GM12891 (cell line): ENCODE results near the gene MAMSTR.
"Not testable (repeated sequence)": the region's sequence is repeated elsewhere in the genome, so short reads cannot be mapped to it uniquely, and the experiment has no call there.

Experiments used
- DNase-seq: peaks from one replicate; pipeline ENCODE4 v3.0.0; 2011; ENCODE audit warnings: low spot score; ENCODE audit not compliant: insufficient read length
- FAIRE-seq: peaks from 2 replicates; lab custom pipeline; 2011; peaks lifted over from hg19 to GRCh38; lab: Jason Lieb, UNC
- PAX5 ChIP-seq: IDR thresholded peaks from 2 replicates; pipeline ENCODE4 v1.6.1; 2011; ENCODE audit warnings: low read length, moderate library complexity, mild to moderate bottlenecking; ENCODE audit not compliant: insufficient read depth, severe bottlenecking
- POLR2A ChIP-seq: IDR thresholded peaks from 2 replicates; pipeline ENCODE4 v1.6.1; 2011; ENCODE audit warnings: low read depth, low read length, control low read depth
- POLR2AphosphoS5 ChIP-seq: IDR thresholded peaks from 2 replicates; pipeline ENCODE4 v1.6.1; 2011; ENCODE audit warnings: low read depth, low read length, control low read depth
- POU2F2 ChIP-seq: IDR thresholded peaks from 2 replicates; pipeline ENCODE4 v1.6.1; 2011; ENCODE audit warnings: low read depth, mild to moderate bottlenecking, control low read depth, low read length, moderate library complexity
- SPI1 ChIP-seq: IDR thresholded peaks from 2 replicates; pipeline ENCODE4 v1.6.1; 2011; ENCODE audit warnings: low read depth, low read length, control low read depth
- TAF1 ChIP-seq: IDR thresholded peaks from 2 replicates; pipeline ENCODE4 v1.6.1; 2011; ENCODE audit warnings: low read depth, low read length, control low read depth

MAMSTR gene

DNA sequence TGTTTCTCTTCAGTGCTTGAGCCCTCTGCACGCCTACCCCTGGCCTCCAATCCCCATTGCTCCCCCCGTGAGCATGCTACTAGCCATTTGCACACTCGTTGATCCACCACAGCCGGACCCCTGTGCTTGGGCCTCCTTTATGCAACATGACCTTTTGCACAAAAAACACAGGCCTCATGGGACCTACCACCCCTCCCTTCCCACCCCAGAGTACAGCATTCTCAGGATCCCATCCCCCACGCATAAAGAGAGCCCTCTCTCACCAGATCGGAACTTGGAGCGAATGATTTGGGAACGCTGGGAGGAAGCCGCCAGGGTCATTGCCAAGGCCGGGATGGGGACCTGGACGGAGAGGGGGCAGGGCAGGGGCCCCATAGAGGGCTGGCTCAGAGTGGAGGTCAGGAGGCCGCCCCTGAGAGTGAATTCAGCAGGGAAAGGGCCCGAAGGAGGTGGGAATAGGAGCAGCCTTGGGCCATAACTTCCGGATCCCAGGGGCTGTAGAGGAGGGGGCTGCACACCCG is 754 bp downstream of the MAMSTR start:
- FAIRE-seq = no peak
- DNase-seq = no peak
- TF ChIP-seq POLR2A (no peak), PAX5 (no peak), POU2F2 (no peak), POLR2AphosphoS5 (no peak), TAF1 (no peak), SPI1 (no peak)

DNA sequence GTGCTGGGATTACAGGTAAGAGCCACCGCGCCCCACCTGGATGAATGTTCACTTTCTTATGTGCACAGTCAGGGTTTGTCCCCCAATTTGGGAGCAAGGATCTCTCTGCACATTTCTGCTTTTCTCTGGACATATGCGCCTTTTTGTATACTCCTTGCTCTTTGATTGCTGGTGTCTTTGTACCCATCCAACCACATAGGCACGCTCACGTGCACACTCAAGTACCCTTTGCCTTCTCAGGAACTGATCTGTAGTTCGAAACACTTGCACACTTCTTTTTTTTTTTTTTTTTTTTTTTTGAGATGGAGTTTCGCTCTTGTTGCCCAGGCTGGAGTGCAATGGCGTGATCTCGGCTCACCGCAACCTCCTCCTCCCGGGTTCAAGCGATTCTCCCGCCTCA is 1.4 kb downstream of the MAMSTR start:
- FAIRE-seq, DNase-seq: not testable (repeated sequence)

DNA sequence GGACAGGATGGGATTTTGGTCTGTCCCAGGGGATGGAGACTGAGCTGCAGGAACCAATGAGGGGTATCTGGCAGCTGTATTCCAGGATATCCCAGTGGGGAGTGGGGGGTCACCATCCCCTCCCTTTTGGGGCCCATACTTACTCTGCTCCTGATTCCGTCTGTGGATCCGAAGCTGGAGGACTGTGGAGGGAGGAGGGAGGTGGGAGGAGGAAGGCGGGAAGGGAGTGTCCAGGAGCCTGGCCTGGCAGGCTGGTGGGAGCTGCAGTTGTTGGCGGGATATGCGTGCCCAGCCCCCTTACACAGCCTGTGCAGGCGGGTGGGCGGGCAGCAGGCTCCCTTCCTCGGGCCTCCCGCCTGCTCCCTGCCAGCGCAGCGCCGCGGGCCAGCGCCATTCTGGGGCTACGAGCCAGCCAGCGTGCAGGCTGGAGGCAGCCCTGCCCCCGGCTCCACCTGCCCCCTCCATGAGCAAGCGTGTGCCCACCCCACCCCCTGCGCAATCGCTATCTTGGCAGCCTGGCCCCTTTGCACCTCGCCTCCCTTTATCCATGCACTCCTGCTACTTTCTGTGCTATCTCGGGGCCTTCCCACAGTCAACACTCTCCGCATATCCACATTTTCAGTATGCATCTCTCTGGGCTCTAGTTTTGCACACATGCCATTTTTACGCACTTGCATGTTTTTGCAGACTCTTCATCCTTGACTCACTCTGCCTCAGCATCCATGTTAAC is 2.8 kb downstream of the MAMSTR start:
- DNase-seq (no peak), FAIRE-seq (no peak)
- no peak for TF ChIP-seq TAF1
- TF ChIP-seq POU2F2 = no peak
- TF ChIP-seq POLR2AphosphoS5 = no peak
- TF ChIP-seq PAX5 = no peak
- no peak for TF ChIP-seq POLR2A
- TF ChIP-seq SPI1 = no peak

DNA sequence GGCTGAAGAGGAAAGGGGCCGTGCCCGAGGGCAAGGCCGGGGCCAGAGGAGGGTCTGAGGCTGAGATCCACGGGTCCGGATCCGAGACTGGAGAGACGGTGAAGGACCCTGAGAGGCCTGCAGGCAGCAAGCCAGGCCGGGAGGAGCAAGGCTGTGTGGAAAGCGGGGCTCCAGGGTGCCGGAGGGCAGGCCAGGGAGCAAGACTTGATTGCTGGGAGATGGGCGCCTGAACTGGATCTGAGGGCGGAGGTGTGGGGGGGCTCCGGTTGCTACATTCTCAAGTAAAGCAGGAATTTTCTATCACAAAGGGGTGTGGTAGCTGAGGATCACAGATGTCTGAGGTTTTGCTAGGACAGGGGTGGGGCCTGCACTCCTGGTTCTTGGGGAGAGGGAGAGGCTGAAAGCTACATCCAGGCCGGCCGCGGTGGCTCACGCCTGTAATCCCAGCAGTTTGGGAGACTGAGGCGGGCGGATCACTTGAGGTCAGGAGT is 3.8 kb downstream of the MAMSTR start:
- TF ChIP-seq TAF1 (no peak), POLR2A (no peak), SPI1 (no peak), POLR2AphosphoS5 (no peak), POU2F2 (no peak), PAX5 (no peak)
- no peak for DNase-seq
- FAIRE-seq = no peak

DNA sequence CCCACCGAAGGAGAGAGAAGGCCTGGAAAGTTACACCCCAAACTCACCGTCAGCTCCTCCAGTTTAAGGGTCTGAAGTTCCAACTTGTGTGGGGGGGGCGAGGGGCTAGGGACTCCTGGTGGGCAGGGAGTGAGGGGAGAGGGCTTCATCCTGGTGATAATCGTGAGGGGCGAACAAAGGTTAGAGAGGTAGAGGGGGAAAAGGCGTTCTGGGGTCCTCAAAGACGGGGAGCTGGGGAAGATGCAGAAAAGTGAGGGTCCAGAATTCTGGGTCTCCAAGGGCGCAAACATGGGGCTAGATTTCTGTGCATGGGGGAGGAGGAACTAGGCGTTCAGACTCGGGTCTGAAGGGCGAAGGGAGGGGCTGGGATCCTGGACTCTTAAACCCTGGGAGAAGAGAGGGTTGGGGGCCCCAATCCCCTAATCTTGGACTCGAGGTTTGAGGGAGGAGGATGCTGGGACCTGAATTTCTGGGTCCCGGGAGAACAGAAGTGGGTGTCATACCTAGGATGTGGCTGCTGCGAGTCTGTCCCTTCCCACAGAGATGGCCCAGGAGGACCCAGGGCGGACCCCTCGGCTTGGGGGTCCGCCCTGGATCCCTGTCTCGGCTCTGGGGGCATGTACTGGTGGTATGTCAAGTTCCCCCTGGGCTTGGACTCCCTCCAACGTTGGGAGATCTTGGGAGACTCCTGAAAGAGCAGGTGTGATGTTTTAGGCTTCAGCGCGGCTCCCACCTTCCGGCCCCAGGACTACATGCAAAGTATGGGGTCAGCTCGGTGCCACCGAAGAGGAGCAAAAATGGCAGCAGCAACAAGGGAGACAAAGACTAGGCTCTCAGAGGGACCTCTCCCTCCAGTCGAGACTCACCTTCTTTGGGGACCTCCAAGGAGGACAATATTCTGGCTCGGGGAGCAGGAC is 4.5 kb downstream of the MAMSTR start:
- DNase-seq (no peak), FAIRE-seq (no peak)
- no peak for TF ChIP-seq POLR2AphosphoS5
- no peak for TF ChIP-seq POLR2A
- no peak for TF ChIP-seq POU2F2
- no peak for TF ChIP-seq SPI1
- no peak for TF ChIP-seq TAF1
- TF ChIP-seq PAX5 = no peak

DNA sequence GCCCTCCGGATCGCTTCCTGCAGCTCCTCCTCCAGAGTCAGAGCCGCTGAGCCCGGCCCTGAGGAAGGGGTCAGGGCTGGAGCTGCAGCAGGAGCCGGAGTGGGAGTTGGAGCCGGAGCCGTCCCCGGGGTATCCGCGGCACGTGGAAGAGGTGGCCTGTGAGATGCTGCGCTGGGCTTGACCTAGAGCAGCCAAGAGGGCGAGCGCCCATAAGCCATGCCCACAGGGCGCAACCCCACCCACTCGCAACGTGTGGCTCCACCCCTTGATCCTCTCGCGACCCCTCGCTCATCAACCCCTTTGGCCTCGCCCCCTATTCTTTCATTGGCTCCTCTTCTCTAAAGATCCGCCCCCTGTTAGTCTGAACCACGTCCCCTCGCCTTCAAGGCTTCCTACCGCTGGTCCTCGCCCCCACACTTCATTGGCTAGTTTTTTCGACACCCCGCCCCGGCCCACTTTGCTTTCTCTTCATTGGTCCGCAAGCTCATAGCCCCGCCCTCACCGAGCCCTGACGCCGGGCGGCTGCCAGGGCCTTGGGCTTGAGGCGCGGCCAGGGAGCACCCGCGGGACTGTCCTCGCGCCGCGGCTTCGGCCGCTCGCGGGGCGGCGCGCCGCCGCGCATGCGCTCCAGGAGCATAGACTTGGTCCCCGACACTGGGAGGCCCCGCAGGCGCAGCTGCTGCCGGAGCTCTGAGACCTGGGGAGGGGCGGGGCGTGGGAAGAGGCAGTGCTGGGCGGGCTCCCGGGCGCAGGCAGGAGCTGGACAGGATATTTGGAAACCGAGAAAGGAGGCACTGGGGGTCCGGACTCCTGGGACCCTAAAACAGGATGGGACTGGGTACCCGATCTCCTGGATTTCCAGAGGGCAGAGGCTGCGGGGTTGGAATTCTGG is 5.4 kb downstream of the MAMSTR start:
- peak; percentile 98 for FAIRE-seq
- DNase-seq = peak; percentile 99
- no peak for TF ChIP-seq POLR2AphosphoS5
- no peak for TF ChIP-seq POU2F2
- TF ChIP-seq SPI1 = no peak
- no peak for TF ChIP-seq POLR2A
- no peak for TF ChIP-seq PAX5

DNA sequence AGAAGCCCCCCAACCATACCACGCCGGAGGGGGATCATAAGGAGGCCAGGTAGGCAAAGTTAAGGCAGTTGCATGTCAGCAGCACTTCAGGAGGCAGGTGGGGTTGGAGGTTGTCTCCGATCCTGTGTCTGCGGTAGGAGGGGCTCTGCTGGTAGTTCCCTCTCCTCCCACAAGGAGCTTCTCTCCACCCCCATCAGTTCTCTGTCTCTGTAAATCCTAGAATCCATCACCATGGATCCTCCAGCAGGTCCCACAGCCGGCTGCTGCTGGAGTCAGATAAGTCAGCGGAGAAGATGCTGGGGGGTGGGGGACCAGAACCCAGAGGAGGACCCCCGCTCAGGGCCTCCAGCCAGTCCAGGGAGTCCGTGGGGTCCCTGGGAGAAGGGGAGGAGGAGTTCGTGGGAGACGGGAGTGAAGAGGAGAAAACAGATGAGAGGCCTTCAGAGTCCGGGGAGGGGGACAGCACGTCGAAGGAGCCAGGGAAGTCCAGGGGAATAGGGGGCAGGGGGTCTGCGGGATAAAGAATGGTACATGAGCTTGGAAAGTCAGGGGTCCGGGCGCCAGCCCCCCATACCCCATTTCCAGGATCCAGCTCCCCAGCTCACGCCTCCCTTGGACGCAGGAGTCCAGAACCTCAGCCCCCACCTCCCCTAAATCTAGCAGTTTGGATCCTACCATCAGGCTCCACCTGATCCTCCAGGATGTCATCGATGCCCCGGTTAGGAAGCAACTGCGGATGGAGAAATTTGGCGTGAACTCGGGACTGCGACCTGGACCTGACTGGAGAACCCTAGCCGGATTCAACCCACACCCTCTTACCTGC is 6.3 kb downstream of the MAMSTR start:
- FAIRE-seq (no peak), DNase-seq (no peak)
- TF ChIP-seq POU2F2 (no peak), POLR2A (no peak), SPI1 (no peak), TAF1 (no peak), POLR2AphosphoS5 (no peak), PAX5 (no peak)

DNA sequence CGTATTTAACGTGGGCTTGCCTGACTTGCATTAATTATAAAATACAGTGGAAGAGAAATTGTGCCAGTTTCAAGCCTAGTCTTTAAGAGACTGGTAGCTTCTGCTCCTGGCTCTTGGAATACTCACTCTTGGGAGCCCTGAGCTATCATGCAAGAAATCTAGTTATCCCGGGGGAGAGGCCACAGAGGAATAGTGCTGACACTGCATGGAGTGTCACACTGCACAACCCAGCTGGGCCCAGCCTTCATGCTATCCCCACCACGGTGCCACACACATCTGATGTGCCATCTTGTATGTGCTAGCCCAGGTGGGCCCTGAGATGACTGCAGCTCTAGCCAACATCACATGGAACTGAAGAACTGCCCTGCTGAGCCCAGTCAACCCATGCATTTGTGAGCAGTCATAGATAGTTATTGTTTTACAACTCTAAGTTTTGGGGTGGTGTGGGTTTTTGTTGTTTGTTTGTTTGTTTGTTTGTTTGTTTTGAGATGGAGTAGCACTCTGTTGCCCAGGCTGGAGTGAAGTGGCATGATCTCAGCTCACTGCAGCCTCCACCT is 8.3 kb downstream of the MAMSTR start:
- FAIRE-seq (no peak), DNase-seq (no peak)
- TF ChIP-seq POLR2AphosphoS5 (no peak), POLR2A (no peak), POU2F2 (no peak), SPI1 (no peak), TAF1 (no peak), PAX5 (no peak)
